Bronchial epithelial cell (primary cell): Measurements from ENCODE around the gene ZFYVE27. TPM values are rescaled to one million over a fixed set of nuclear protein-coding genes. Genes with fewer than 3 reads are reported as not detected.

Experiments
- DNase-seq: peaks from one replicate; pipeline ENCODE4 v3.0.0-alpha.2; 2010; ENCODE audit warnings: low read depth
- FAIRE-seq: peaks from 2 replicates; lab custom pipeline; 2011; peaks lifted over from hg19 to GRCh38; lab: Jason Lieb, UNC
- H3K27me3 ChIP-seq: 2 replicates; pipeline ENCODE4 v1.5.1; 2011; ENCODE audit warnings: low read length; ENCODE audit not compliant: control insufficient read depth, insufficient read depth
- H3K36me3 ChIP-seq: 2 replicates; pipeline ENCODE4 v1.5.1; 2011; ENCODE audit warnings: low read length; ENCODE audit not compliant: control insufficient read depth, insufficient read depth
- H3K4me3 ChIP-seq: 2 replicates; pipeline ENCODE4 v1.5.1; 2011; ENCODE audit warnings: mild to moderate bottlenecking, low read depth, low read length, control low read depth
- CTCF ChIP-seq: IDR thresholded peaks from 2 replicates; pipeline ENCODE4 v1.5.1; 2011; ENCODE audit warnings: mild to moderate bottlenecking, moderate library complexity, low read length, control low read depth, inconsistent platforms; ENCODE audit not compliant: insufficient read depth, severe bottlenecking
- total RNA-seq: library from RNA; depleted of rRNA; stranded (reverse); fragments of >200 nt; gene quantifications from 2 replicates; pipeline ENCODE4 v1.2.1, GENCODE V29; 2014

The ZFYVE27 gene
- total RNA-seq, 1 donor from 2014 or later: 15.3 TPM

GRCh38 chr10:97747573-97747972 lies 10.6 kb downstream of the ZFYVE27 start:
- FAIRE-seq (no peak), DNase-seq (no peak)
- no peaks in the 10 kb centered on the region for H3K27me3 ChIP-seq
- no peak overlapping the region for H3K4me3 ChIP-seq
- H3K36me3 ChIP-seq: peaks cover 36% of the 10 kb centered on the region
- no peak for TF ChIP-seq CTCF

DNA sequence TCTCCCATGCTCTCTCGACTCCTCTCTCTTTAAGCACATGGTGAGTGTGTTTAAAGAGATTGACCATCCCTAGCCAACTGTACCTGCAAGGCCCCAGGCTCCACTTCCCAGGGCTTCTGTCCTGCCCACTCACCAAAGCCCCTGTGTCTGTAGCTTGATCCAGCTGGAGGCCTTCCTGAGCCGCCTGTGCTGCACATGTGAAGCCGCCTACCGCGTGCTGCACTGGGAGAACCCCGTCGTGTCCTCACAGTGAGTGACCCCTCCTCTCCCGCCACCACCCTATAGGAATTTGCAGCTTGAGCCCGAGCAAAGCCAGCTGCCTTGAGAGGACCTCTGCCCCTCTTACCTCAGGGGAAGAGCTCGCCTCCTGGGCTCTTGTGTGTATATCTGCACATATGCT lies 11.2 kb downstream of the ZFYVE27 start:
- Histone ChIP-seq H3K36me3 (peaks cover 36% of the 10 kb centered on the region), H3K4me3 (no peak overlapping the region), H3K27me3 (no peaks in the 10 kb centered on the region)
- no peak for TF ChIP-seq CTCF
- FAIRE-seq: no peak
- no peak for DNase-seq

DNA sequence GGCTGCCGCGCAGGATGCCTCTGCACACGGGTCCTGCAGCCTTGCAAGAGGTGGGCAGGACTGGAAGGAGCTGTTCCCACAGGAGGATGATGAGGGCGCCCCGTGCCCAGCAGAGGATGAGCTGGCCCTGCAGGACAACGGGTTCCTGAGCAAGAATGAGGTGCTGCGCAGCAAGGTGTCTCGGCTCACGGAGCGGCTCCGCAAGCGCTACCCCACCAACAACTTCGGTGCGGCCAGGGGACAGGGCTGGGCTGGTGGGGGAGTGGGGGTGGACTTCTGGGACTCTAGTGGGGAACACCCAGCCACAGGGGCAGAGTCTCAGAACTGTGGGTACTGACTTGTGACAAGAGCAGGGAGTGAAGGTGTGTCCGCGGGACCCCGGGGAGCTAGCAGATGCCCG lies 16.0 kb downstream of the ZFYVE27 start:
- TF ChIP-seq CTCF: no peak
- FAIRE-seq: no peak
- H3K4me3 ChIP-seq: no peak overlapping the region
- H3K36me3 ChIP-seq: peaks cover 47% of the 10 kb centered on the region
- no peaks in the 10 kb centered on the region for H3K27me3 ChIP-seq
- DNase-seq: no peak

DNA sequence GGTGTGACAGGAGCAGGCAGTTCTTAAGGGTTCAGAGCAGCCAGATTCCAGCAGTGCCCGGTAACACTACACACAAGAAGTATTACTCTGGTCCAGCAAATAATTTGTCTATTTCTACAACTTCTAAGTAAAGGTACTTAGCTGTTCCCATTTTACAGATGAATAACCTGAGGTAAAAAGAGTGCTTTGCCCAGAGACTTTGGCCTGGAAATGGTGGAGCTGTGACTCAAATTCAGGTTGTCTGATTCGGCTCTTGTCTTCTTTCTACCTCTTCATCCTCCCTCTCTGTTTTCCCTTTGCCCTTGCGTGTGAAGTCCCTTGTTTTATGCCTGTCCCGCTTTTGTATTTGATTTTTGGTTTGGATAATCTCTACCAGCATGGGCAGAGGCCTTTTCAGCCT lies 17.8 kb downstream of the ZFYVE27 start:
- FAIRE-seq (no peak), DNase-seq (no peak)
- Histone ChIP-seq H3K4me3 (no peak overlapping the region), H3K27me3 (no peaks in the 10 kb centered on the region), H3K36me3 (peaks cover 43% of the 10 kb centered on the region)
- TF ChIP-seq CTCF: no peak

- TF ChIP-seq CTCF: no peak
- Histone ChIP-seq H3K27me3 (no peaks in the 10 kb centered on the region), H3K4me3 (no peak overlapping the region), H3K36me3 (peaks cover 43% of the 10 kb centered on the region)
- FAIRE-seq (no peak), DNase-seq (no peak)
Observed at GRCh38 chr10:97755718-97756117, 18.8 kb downstream of the ZFYVE27 start.

- Histone ChIP-seq H3K36me3 (peaks cover 34% of the 10 kb centered on the region), H3K4me3 (no peak overlapping the region), H3K27me3 (no peaks in the 10 kb centered on the region)
- FAIRE-seq (no peak), DNase-seq (no peak)
- TF ChIP-seq CTCF: no peak
Observed at GRCh38 chr10:97757471-97757870, 20.5 kb downstream of the ZFYVE27 start.
